Keratinocyte (primary cell): ENCODE measurements around the gene SLC16A7. TPM values are rescaled to one million over a fixed set of nuclear protein-coding genes. Genes with fewer than 3 reads are reported as not detected.
A peak's percentile ranks its signal among the peaks of the same experiment; 100 is the strongest.

Experiments used
- DNase-seq: peaks from one replicate; pipeline ENCODE4 v3.0.0-alpha.2; 2011; ENCODE audit warnings: low read depth, missing footprints, low spot score
- FAIRE-seq: peaks from 2 replicates; lab custom pipeline; 2011; peaks lifted over from hg19 to GRCh38; lab: Jason Lieb, UNC
- H2AFZ ChIP-seq: 2 replicates; pipeline ENCODE4 v1.6.0; 2012; ENCODE audit warnings: low read length, control low read depth, inconsistent platforms; ENCODE audit not compliant: control insufficient read depth
- H3K27ac ChIP-seq: 2 replicates; pipeline ENCODE4 v1.5.1; 2011; ENCODE audit warnings: low read length; ENCODE audit not compliant: control insufficient read depth, insufficient read depth
- H3K27me3 ChIP-seq: 3 replicates; pipeline ENCODE4 v1.6.0; 2011; ENCODE audit warnings: low read length; ENCODE audit not compliant: control insufficient read depth, insufficient read depth; ENCODE audit errors: extremely low read depth
- H3K36me3 ChIP-seq, 2 experiments: 2 replicates in 1 of 2; 3 replicates in 1 of 2; pipeline ENCODE4 v1.5.1; 2011; ENCODE audit warnings: low read length in 2 of 2, mild to moderate bottlenecking in 1 of 2; ENCODE audit not compliant: control insufficient read depth in 2 of 2, insufficient read depth in 2 of 2; ENCODE audit errors: extremely low read depth in 1 of 2
- H3K4me1 ChIP-seq: 3 replicates; pipeline ENCODE4 v1.5.1; 2011; ENCODE audit warnings: low read length; ENCODE audit not compliant: control insufficient read depth, insufficient read depth; ENCODE audit errors: extremely low read depth
- H3K4me2 ChIP-seq: 3 replicates; pipeline ENCODE4 v1.6.0; 2011; ENCODE audit warnings: low read depth, low read length; ENCODE audit not compliant: control insufficient read depth, insufficient read depth; ENCODE audit errors: extremely low read depth
- H3K4me3 ChIP-seq, 3 experiments: fragments of 200-600 bp in 1 of 3; sonication (generic) in 1 of 3; 2 replicates in 2 of 3; 3 replicates in 1 of 3; pipeline ENCODE4 v1.5.1; 2011 to 2016; ENCODE audit warnings: low read length in 3 of 3, mild to moderate bottlenecking in 3 of 3, control low read depth in 2 of 3, inconsistent platforms in 1 of 3, low read depth in 1 of 3, mixed read lengths in 1 of 3, mixed run types in 1 of 3, moderate library complexity in 1 of 3; ENCODE audit not compliant: control insufficient read depth in 2 of 3, insufficient read depth in 2 of 3; ENCODE audit errors: extremely low read depth in 1 of 3
- H3K79me2 ChIP-seq: 2 replicates; pipeline ENCODE4 v1.6.0; 2012; ENCODE audit warnings: low read length; ENCODE audit not compliant: control insufficient read depth, insufficient read depth
- H3K9ac ChIP-seq: 3 replicates; pipeline ENCODE4 v1.6.0; 2011; ENCODE audit warnings: low read length; ENCODE audit not compliant: control insufficient read depth, insufficient read depth; ENCODE audit errors: extremely low read depth
- H3K9me1 ChIP-seq: 3 replicates; pipeline ENCODE4 v1.6.0; 2011; ENCODE audit warnings: low read length; ENCODE audit not compliant: control insufficient read depth, insufficient read depth; ENCODE audit errors: extremely low read depth
- H3K9me3 ChIP-seq: 2 replicates; pipeline ENCODE4 v1.5.1; 2012; ENCODE audit warnings: low read depth, low read length; ENCODE audit not compliant: control insufficient read depth
- H4K20me1 ChIP-seq: 3 replicates; pipeline ENCODE4 v1.6.0; 2011; ENCODE audit warnings: low read length; ENCODE audit not compliant: control insufficient read depth, insufficient read depth; ENCODE audit errors: extremely low read depth
- EZH2 ChIP-seq: IDR thresholded peaks from one replicate; pipeline ENCODE4 v1.6.1; 2012; ENCODE audit warnings: inconsistent platforms, mild to moderate bottlenecking, low read length, moderate library complexity
- dilution Hi-C: fragments of 300-500 bp; cut with MboI; formaldehyde crosslinking; loops from one replicate; pipeline ENCODE4 v1.7.0; 2020; ENCODE audit warnings: low sequenced_read_pairs; ENCODE audit not compliant: extremely low pct_ligation_motif_present
- polyA plus RNA-seq, 5 experiments: library from polyadenylated mRNA; depleted of rRNA in 3 of 5; stranded (reverse) in 3 of 5; stranded (forward) in 1 of 5; unstranded in 1 of 5; fragments of >200 nt; gene quantifications; 1 replicate in 1 of 5; 2 replicates in 3 of 5; 3 replicates in 1 of 5; pipeline versions ENCODE4 v1.2.1 to v1.2.3, GENCODE V29; 2011 to 2012; ENCODE audit warnings: missing spikeins in 2 of 5, low read depth in 1 of 5, low replicate concordance in 1 of 5
- TF ChIP-seq, protein P1 (sequence below), 3 experiments: IDR thresholded peaks in 1 of 3; conservative IDR thresholded peaks in 1 of 3; optimal IDR thresholded peaks in 1 of 3; 2 replicates in 2 of 3; 3 replicates in 1 of 3; pipeline versions ENCODE3 to v1.5.1; 2011; ENCODE audit warnings: low read length in 3 of 3, mild to moderate bottlenecking in 3 of 3, moderate library complexity in 2 of 3, control low read depth in 1 of 3, inconsistent platforms in 1 of 3; ENCODE audit not compliant: insufficient read depth in 2 of 3; ENCODE audit errors: extremely low read depth in 1 of 3

SLC16A7 gene
- polyA plus RNA-seq, 1 donor (not counting 4 experiments of a cell fraction or from before 2014, with no cell fraction given) = 0.87 TPM

DNA sequence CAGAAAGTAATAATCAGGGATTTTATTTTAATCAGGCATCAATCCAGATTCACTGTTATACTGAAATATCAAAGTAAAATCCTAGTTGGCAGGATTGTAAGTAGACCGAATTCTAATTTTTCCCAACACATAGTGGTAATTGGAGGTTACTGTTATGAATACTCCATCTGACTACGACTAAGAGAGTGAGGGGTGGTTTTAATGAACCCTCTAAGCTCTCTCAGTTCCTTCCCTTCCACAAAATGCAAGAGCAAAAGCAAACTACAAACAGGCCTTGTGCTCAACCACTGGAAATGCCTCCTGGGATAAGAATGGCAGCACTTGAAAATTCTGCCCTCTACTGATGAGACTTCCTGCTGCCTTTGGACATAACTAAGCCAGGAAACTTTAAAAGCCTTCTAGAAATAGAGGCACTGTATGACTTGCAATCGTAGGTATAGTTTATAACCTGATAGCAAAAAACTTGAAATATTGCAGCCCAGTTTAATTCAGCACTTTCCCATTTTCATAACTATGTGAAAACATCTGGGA, 184.8 kb downstream of the SLC16A7 start:
- dilution Hi-C loops = no loop called here
- no peaks in the 10 kb centered on the region for H3K9me1 ChIP-seq
- H3K36me3 ChIP-seq = no peaks in the 10 kb centered on the region
- H2AFZ ChIP-seq = peak overlapping the region; percentile 60
- H3K27me3 ChIP-seq = no peaks in the 10 kb centered on the region
- H3K9ac ChIP-seq = no peak overlapping the region
- no peak overlapping the region for H3K27ac ChIP-seq
- no peak overlapping the region for H3K4me2 ChIP-seq
- TF ChIP-seq, protein P1, sequence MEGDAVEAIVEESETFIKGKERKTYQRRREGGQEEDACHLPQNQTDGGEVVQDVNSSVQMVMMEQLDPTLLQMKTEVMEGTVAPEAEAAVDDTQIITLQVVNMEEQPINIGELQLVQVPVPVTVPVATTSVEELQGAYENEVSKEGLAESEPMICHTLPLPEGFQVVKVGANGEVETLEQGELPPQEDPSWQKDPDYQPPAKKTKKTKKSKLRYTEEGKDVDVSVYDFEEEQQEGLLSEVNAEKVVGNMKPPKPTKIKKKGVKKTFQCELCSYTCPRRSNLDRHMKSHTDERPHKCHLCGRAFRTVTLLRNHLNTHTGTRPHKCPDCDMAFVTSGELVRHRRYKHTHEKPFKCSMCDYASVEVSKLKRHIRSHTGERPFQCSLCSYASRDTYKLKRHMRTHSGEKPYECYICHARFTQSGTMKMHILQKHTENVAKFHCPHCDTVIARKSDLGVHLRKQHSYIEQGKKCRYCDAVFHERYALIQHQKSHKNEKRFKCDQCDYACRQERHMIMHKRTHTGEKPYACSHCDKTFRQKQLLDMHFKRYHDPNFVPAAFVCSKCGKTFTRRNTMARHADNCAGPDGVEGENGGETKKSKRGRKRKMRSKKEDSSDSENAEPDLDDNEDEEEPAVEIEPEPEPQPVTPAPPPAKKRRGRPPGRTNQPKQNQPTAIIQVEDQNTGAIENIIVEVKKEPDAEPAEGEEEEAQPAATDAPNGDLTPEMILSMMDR (optimal IDR thresholded peaks at IDR 0.05 in 1 of 3, IDR thresholded peaks at IDR 0.05 in 1 of 3, conservative IDR thresholded peaks at IDR 0.05 in 1 of 3; ENCODE audit: extremely low read depth in 1 of 3, insufficient read depth in 2 of 3, low read length in 3 of 3) = peak; percentile 36 to 64 (median 57)
- TF ChIP-seq EZH2 = no peak
- H4K20me1 ChIP-seq = no peaks in the 10 kb centered on the region
- H3K4me1 ChIP-seq = no peaks in the 10 kb centered on the region
- no peaks in the 10 kb centered on the region for H3K9me3 ChIP-seq
- H3K79me2 ChIP-seq = no peaks in the 10 kb centered on the region
- peak; percentile 65 for FAIRE-seq
- DNase-seq = no peak
- H3K4me3 ChIP-seq = no peak overlapping the region

DNA sequence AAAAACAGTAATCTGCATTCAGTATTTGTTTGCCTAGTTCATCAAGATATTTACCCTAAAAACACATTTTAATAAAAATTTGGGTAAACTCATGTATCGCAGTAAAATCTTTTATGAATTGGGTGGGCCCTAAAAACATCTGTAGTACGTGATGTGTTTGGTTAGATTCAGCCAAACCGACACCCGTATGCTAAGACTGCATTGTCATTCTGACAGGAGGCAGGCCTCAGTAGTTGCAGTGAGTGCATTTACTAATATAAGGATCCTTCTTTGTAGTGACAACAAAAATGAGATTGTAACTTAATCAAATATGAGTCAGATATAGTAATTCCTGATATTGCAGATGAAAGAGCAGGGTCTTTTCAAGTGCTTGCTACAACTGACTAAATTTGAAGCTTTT, 191.8 kb downstream of the SLC16A7 start:
- FAIRE-seq (no peak), DNase-seq (no peak)
- no peaks in the 10 kb centered on the region for H3K9me1 ChIP-seq
- H4K20me1 ChIP-seq = no peaks in the 10 kb centered on the region
- no peak overlapping the region for H3K4me3 ChIP-seq
- dilution Hi-C loops = no loop called here
- no peak overlapping the region for H3K9ac ChIP-seq
- H3K4me2 ChIP-seq = no peak overlapping the region
- no peaks in the 10 kb centered on the region for H3K9me3 ChIP-seq
- TF ChIP-seq, protein P1 (optimal IDR thresholded peaks at IDR 0.05 in 1 of 3, IDR thresholded peaks at IDR 0.05 in 1 of 3, conservative IDR thresholded peaks at IDR 0.05 in 1 of 3; ENCODE audit: extremely low read depth in 1 of 3, insufficient read depth in 2 of 3, low read length in 3 of 3) = no peak
- TF ChIP-seq EZH2 = no peak
- H3K79me2 ChIP-seq = no peaks in the 10 kb centered on the region
- H3K36me3 ChIP-seq = no peaks in the 10 kb centered on the region
- H2AFZ ChIP-seq = no peak overlapping the region
- no peak overlapping the region for H3K27ac ChIP-seq
- no peaks in the 10 kb centered on the region for H3K4me1 ChIP-seq
- H3K27me3 ChIP-seq = no peaks in the 10 kb centered on the region
